Neural progenitor cell (in vitro differentiated cells): Measurements from ENCODE around the gene BIRC6. TPM values are rescaled to one million over a fixed set of nuclear protein-coding genes. Genes with fewer than 3 reads are reported as not detected.

Source experiments
- DNase-seq: peaks from one replicate; pipeline ENCODE4 v3.0.0-alpha.2; 2016; ENCODE audit warnings: low spot score
- H2AFZ ChIP-seq: fragments of 200-600 bp; sonication (generic); replicated peaks from 2 replicates; pipeline ENCODE4 v1.6.1; 2016; ENCODE audit warnings: antibody characterized with exemption
- H3F3A ChIP-seq: fragments of 200-600 bp; sonication (generic); 2 replicates; pipeline ENCODE4 v1.6.1; 2016; ENCODE audit warnings: antibody characterized with exemption, low read depth
- H3K27ac ChIP-seq: fragments of 200-600 bp; sonication (generic); 2 replicates; pipeline ENCODE4 v1.5.1; 2016; ENCODE audit warnings: mild to moderate bottlenecking
- H3K27me3 ChIP-seq: fragments of 200-600 bp; sonication (generic); 2 replicates; pipeline ENCODE4 v1.6.1; 2016; ENCODE audit warnings: mild to moderate bottlenecking, moderate library complexity
- H3K36me3 ChIP-seq: fragments of 200-600 bp; sonication (generic); 2 replicates; pipeline ENCODE4 v1.5.1; 2016
- H3K4me1 ChIP-seq: fragments of 200-600 bp; sonication (generic); 2 replicates; pipeline ENCODE4 v1.6.1; 2016; ENCODE audit warnings: mixed run types
- H3K4me2 ChIP-seq: fragments of 200-600 bp; sonication (generic); 2 replicates; pipeline ENCODE4 v1.6.1; 2016
- H3K4me3 ChIP-seq: fragments of 200-600 bp; sonication (generic); 2 replicates; pipeline ENCODE4 v1.5.1; 2016
- H3K79me2 ChIP-seq: fragments of 200-600 bp; sonication (generic); 2 replicates; pipeline ENCODE4 v1.6.1; 2016; ENCODE audit warnings: low read depth
- H3K9ac ChIP-seq: fragments of 200-600 bp; sonication (generic); 2 replicates; pipeline ENCODE4 v1.6.1; 2016
- H3K9me3 ChIP-seq: fragments of 200-600 bp; sonication (generic); 2 replicates; pipeline ENCODE4 v1.5.1; 2016; ENCODE audit warnings: low read depth
- H4K20me1 ChIP-seq: fragments of 200-600 bp; sonication (generic); 2 replicates; pipeline ENCODE4 v1.6.1; 2016; ENCODE audit warnings: low read depth
- H3K27ac Mint-ChIP-seq: 3 replicates; pipeline ENCODE4 v1.8.0; 2021; ENCODE audit warnings: mixed read lengths
- H3K27me3 Mint-ChIP-seq: 2 replicates; pipeline ENCODE4 v1.8.0; 2022; ENCODE audit warnings: low read depth, mild to moderate bottlenecking, inconsistent platforms, moderate library complexity, mixed read lengths; ENCODE audit not compliant: insufficient read depth
- H3K36me3 Mint-ChIP-seq: 3 replicates; pipeline ENCODE4 v1.8.0; 2021; ENCODE audit warnings: mixed read lengths
- H3K4me1 Mint-ChIP-seq: 3 replicates; pipeline ENCODE4 v1.8.0; 2021; ENCODE audit warnings: mixed read lengths
- H3K4me3 Mint-ChIP-seq: 3 replicates; pipeline ENCODE4 v1.8.0; 2021; ENCODE audit warnings: mild to moderate bottlenecking, moderate library complexity, mixed read lengths
- H3K9me3 Mint-ChIP-seq: 3 replicates; pipeline ENCODE4 v1.8.0; 2020; ENCODE audit warnings: mixed read lengths
- EZH2 ChIP-seq: fragments of 200-600 bp; sonication (generic); IDR thresholded peaks from 2 replicates; pipeline ENCODE4 v1.6.1; 2017; ENCODE audit warnings: antibody characterized with exemption, mild to moderate bottlenecking, moderate library complexity
- EZH2phosphoT487 ChIP-seq: fragments of 200-600 bp; sonication (generic); IDR thresholded peaks from 2 replicates; pipeline ENCODE4 v1.6.1; 2017; ENCODE audit warnings: antibody characterized with exemption
- total RNA-seq: library from RNA; depleted of rRNA; stranded (reverse); fragments of >200 nt; gene quantifications from 2 replicates; pipeline ENCODE4 v1.2.3, GENCODE V29; 2015; ENCODE audit warnings: low replicate concordance
- TF ChIP-seq, protein P1 (sequence below): fragments of 200-600 bp; sonication (generic); IDR thresholded peaks from 2 replicates; pipeline ENCODE4 v1.5.1; 2017; ENCODE audit warnings: antibody characterized with exemption, mild to moderate bottlenecking

Gene BIRC6
- total RNA-seq, 1 donor from 2014 or later: 105 TPM

DNA sequence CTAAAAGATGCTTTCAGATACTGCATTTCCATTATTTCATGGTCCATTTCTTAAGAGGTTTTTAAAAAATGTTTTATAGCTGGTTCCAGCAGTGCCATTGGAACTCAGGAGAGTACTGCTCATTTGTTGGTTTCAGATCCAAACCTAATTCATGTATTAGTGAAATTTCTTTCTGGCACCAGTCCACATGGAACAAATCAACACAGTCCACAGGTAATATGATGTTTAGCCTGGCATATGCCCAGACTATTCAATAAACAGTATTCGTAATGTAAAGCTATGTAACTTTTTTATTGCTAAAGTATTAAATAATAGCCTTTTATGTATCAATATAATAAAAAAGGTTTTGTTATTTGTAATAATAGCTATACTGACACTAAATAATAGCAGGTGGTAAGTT lies 134.5 kb downstream of the BIRC6 start:
- Histone ChIP-seq H3K27me3 (no peaks in the 10 kb centered on the region), H3K79me2 (no peaks in the 10 kb centered on the region), H4K20me1 (no peaks in the 10 kb centered on the region), H3K9ac (no peak overlapping the region), H3F3A (no peaks in the 10 kb centered on the region), H3K27ac (no peak overlapping the region), H3K4me3 (no peak overlapping the region), H3K36me3 (peaks cover 9% of the 10 kb centered on the region), H3K9me3 (no peaks in the 10 kb centered on the region), H3K4me2 (no peak overlapping the region), H2AFZ (no peak overlapping the region), H3K4me1 (no peaks in the 10 kb centered on the region)
- H3K4me1 Mint-ChIP-seq: no peaks in the 10 kb centered on the region
- H3K4me3 Mint-ChIP-seq: no peak overlapping the region
- H3K27ac Mint-ChIP-seq: no peak overlapping the region
- DNase-seq: no peak
- no peak for TF ChIP-seq EZH2phosphoT487
- TF ChIP-seq, protein P1, sequence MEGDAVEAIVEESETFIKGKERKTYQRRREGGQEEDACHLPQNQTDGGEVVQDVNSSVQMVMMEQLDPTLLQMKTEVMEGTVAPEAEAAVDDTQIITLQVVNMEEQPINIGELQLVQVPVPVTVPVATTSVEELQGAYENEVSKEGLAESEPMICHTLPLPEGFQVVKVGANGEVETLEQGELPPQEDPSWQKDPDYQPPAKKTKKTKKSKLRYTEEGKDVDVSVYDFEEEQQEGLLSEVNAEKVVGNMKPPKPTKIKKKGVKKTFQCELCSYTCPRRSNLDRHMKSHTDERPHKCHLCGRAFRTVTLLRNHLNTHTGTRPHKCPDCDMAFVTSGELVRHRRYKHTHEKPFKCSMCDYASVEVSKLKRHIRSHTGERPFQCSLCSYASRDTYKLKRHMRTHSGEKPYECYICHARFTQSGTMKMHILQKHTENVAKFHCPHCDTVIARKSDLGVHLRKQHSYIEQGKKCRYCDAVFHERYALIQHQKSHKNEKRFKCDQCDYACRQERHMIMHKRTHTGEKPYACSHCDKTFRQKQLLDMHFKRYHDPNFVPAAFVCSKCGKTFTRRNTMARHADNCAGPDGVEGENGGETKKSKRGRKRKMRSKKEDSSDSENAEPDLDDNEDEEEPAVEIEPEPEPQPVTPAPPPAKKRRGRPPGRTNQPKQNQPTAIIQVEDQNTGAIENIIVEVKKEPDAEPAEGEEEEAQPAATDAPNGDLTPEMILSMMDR: no peak
- no peak for TF ChIP-seq EZH2
- H3K36me3 Mint-ChIP-seq: peaks cover 10% of the 10 kb centered on the region
- H3K27me3 Mint-ChIP-seq: no peaks in the 10 kb centered on the region
- no peaks in the 10 kb centered on the region for H3K9me3 Mint-ChIP-seq

DNA sequence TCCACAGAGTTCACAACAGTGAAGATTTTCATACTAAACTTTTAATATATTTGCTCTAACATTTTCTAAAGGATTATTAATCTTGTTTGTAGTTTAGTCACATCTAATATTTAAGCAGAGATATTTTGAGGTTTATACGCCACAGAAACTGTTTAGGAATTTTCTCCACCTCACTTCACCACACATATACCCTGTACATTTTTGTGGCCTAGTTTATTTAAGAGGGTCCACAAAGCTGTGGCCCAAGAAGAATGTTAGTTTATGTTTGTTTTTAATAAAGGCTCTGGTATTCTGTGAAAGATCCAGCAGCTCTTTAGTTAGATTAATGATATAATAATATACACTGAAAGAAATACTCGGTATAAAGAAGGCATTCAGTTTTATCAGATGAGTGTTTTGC lies 138.3 kb downstream of the BIRC6 start:
- H3F3A ChIP-seq: no peaks in the 10 kb centered on the region
- H3K27me3 ChIP-seq: no peaks in the 10 kb centered on the region
- no peaks in the 10 kb centered on the region for H3K4me1 Mint-ChIP-seq
- H3K27ac Mint-ChIP-seq: no peak overlapping the region
- no peak overlapping the region for H2AFZ ChIP-seq
- no peak overlapping the region for H3K27ac ChIP-seq
- no peak overlapping the region for H3K4me3 ChIP-seq
- no peak overlapping the region for H3K4me2 ChIP-seq
- no peaks in the 10 kb centered on the region for H3K4me1 ChIP-seq
- no peak for DNase-seq
- H3K9ac ChIP-seq: no peak overlapping the region
- H4K20me1 ChIP-seq: no peaks in the 10 kb centered on the region
- H3K36me3 ChIP-seq: peaks cover 9% of the 10 kb centered on the region
- H3K79me2 ChIP-seq: no peaks in the 10 kb centered on the region
- H3K4me3 Mint-ChIP-seq: no peak overlapping the region
- no peaks in the 10 kb centered on the region for H3K9me3 ChIP-seq
- H3K27me3 Mint-ChIP-seq: no peaks in the 10 kb centered on the region
- H3K9me3 Mint-ChIP-seq: no peaks in the 10 kb centered on the region
- peaks cover 11% of the 10 kb centered on the region for H3K36me3 Mint-ChIP-seq
- TF ChIP-seq EZH2: no peak
- no peak for TF ChIP-seq EZH2phosphoT487
- TF ChIP-seq, protein P1: no peak

DNA sequence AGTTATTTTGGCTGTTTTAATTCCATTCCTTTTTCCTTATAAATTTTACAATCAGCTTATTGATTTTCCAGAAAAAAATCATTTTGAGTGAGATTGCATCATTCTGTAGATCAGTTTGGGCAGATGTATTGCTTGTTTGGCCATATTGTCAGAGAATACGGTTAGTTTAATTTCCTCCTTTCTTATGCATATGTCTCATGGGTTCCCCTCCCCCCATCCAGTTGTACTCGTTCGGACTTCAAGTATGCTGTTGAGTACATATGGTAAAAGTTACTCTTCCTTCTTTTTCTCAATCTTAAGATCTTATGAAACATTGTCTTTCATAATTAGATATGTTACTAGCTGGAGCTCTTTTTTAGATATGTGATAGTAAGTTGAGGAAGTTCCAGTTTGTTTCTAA lies 139.8 kb downstream of the BIRC6 start:
- Histone ChIP-seq H3K36me3 (peaks cover 9% of the 10 kb centered on the region), H2AFZ (no peak overlapping the region), H3K27ac (no peak overlapping the region), H3F3A (no peaks in the 10 kb centered on the region), H4K20me1 (no peaks in the 10 kb centered on the region), H3K9me3 (no peaks in the 10 kb centered on the region), H3K9ac (no peak overlapping the region), H3K4me1 (no peaks in the 10 kb centered on the region), H3K4me2 (no peak overlapping the region), H3K79me2 (no peaks in the 10 kb centered on the region), H3K27me3 (no peaks in the 10 kb centered on the region), H3K4me3 (no peak overlapping the region)
- H3K27me3 Mint-ChIP-seq: no peaks in the 10 kb centered on the region
- H3K4me1 Mint-ChIP-seq: no peaks in the 10 kb centered on the region
- H3K4me3 Mint-ChIP-seq: no peak overlapping the region
- H3K27ac Mint-ChIP-seq: no peak overlapping the region
- DNase-seq: no peak
- H3K9me3 Mint-ChIP-seq: no peaks in the 10 kb centered on the region
- peaks cover 11% of the 10 kb centered on the region for H3K36me3 Mint-ChIP-seq
- TF ChIP-seq EZH2 (no peak), EZH2phosphoT487 (no peak)
- TF ChIP-seq, protein P1: no peak
